Smooth muscle cell of the pulmonary artery (primary cell): ENCODE results near the gene BTBD2. TPM values are rescaled to one million over a fixed set of nuclear protein-coding genes. Genes with fewer than 3 reads are reported as not detected.

Experiments
- total RNA-seq: library from RNA; depleted of rRNA; stranded (reverse); fragments of >200 nt; gene quantifications from 2 replicates; pipeline ENCODE4 v1.2.3, GENCODE V29; 2014

Gene BTBD2
- total RNA-seq, result 116 and 142 TPM in 2 replicates

GRCh38 chr19:2015608-2015950 is at the start of gene BTBD2:
Gene BTBD2 (minus strand): TSS chr19:2015714. CDS start chr19:2015703, 11 bp downstream.

GRCh38 chr19:2050991-2051772 is 35.7 kb upstream of the BTBD2 start, which contains the start of gene MKNK2:
Gene MKNK2 (minus strand): TSS chr19:2051244. CDS start chr19:2050851, 393 bp downstream.

GRCh38 chr19:1941146-1942077 is 74.1 kb downstream of the BTBD2 start, which contains the start of gene CSNK1G2:
Gene CSNK1G2 (plus strand): TSS chr19:1941172. CDS start chr19:1969773, 28,601 bp downstream.

Other genes with a start within 250 kb of the BTBD2 start
- 1.8 TPM in 2 replicates for gene ATP8B3, start 203.4 kb downstream of the BTBD2 start, total RNA-seq
- 7.6 and 14.9 TPM in 2 replicates for gene REXO1, start 167.2 kb downstream of the BTBD2 start, total RNA-seq
- 7.4 and 14.1 TPM in 2 replicates for gene KLF16, start 152.1 kb downstream of the BTBD2 start, total RNA-seq
- gene ABHD17A, start 130.2 kb downstream of the BTBD2 start, total RNA-seq, result 68.5 and 69.1 TPM in 2 replicates
- gene ADAT3, start 110.3 kb downstream of the BTBD2 start, total RNA-seq, result 2.5 and 4.1 TPM in 2 replicates
- gene SCAMP4, start 110.3 kb downstream of the BTBD2 start, total RNA-seq, result 64.1 and 66.8 TPM in 2 replicates
- 78.5 and 103 TPM in 2 replicates for gene CSNK1G2, start 74.5 kb downstream of the BTBD2 start, total RNA-seq
- 136 and 225 TPM in 2 replicates for gene MKNK2, start 35.5 kb upstream of the BTBD2 start, total RNA-seq
- gene MOB3A, start 80.6 kb upstream of the BTBD2 start, total RNA-seq, result 32.0 and 42.9 TPM in 2 replicates
- 0.72 and 1.1 TPM in 2 replicates for gene IZUMO4, start 81.2 kb upstream of the BTBD2 start, total RNA-seq
- gene AP3D1, start 135.9 kb upstream of the BTBD2 start, total RNA-seq, result 162 and 205 TPM in 2 replicates
- 7.8 and 8.6 TPM in 2 replicates for gene DOT1L, start 148.2 kb upstream of the BTBD2 start, total RNA-seq
- gene PLEKHJ1, start 220.6 kb upstream of the BTBD2 start, total RNA-seq, result 31.3 and 34.6 TPM in 2 replicates
- gene SF3A2, start 221.1 kb upstream of the BTBD2 start, total RNA-seq, result 43.5 and 57.9 TPM in 2 replicates
- gene AMH, start 233.6 kb upstream of the BTBD2 start, total RNA-seq, result 0.52 and 1.3 TPM in 2 replicates
- gene JSRP1, start 240.7 kb upstream of the BTBD2 start, total RNA-seq, result 0.36 TPM in 1 of 2 replicates, not detected in the other